GM23338 (cell line): ENCODE data around the gene TMPRSS6.

Experiments
- EZH2 ChIP-seq: fragments of 200-600 bp; sonication (generic); IDR thresholded peaks from one replicate; pipeline ENCODE4 v1.8.0; 2017; ENCODE audit warnings: antibody characterized with exemption, mild to moderate bottlenecking, low read depth; ENCODE audit not compliant: unreplicated experiment
- EZH2phosphoT487 ChIP-seq: fragments of 200-600 bp; sonication (generic); IDR thresholded peaks from one replicate; pipeline ENCODE4 v1.8.1; 2018; ENCODE audit warnings: antibody characterized with exemption; ENCODE audit not compliant: unreplicated experiment
- POLR2AphosphoS5 ChIP-seq: IDR thresholded peaks from 2 replicates; pipeline ENCODE4 v1.6.1; 2016; ENCODE audit warnings: antibody characterized with exemption, low read depth
- STAT1 ChIP-seq: IDR thresholded peaks from one replicate; pipeline ENCODE4 v1.6.1; 2016; ENCODE audit warnings: antibody characterized with exemption; ENCODE audit not compliant: unreplicated experiment
- TF ChIP-seq, protein P1 (sequence below), 2 experiments: fragments of 200-600 bp in 1 of 2; sonication (generic) in 1 of 2; conservative IDR thresholded peaks; 2 replicates each; pipeline versions ENCODE4 v1.5.1 to v1.6.1; 2016 to 2017; ENCODE audit warnings: antibody characterized with exemption in 2 of 2, low read depth in 2 of 2, mild to moderate bottlenecking in 2 of 2, moderate library complexity in 1 of 2
- TF ChIP-seq, protein P2 (sequence below): IDR thresholded peaks from one replicate; pipeline ENCODE4 v1.6.1; 2018; ENCODE audit warnings: antibody characterized with exemption; ENCODE audit not compliant: unreplicated experiment
- TF ChIP-seq, protein P3 (sequence below): fragments of 250-450 bp; sonication (Bioruptor Pico); IDR thresholded peaks from 2 replicates; pipeline ENCODE4 v1.5.0; 2020; ENCODE audit warnings: mild to moderate bottlenecking, moderate library complexity

DNA sequence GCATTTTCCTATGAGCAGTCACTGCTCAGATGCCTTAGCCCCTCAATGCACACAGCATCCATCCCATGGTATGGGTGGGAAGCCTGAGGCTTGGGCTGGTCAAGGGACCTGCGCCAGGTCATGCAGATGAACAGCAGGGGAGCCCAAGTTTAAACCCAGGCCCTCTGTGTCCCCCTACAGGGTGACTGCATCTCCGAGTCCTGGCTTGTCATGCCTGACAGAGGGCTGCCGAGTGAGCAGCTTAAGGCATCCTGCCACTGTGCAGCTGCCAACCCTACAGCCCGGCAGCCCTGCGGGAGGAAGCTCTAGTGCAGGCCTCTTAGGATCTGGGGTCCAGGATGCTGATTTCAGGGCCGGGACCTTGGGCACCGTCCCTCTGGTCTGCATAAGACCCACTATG lies 30.2 kb upstream of the TMPRSS6 start:
- TF ChIP-seq, protein P1, sequence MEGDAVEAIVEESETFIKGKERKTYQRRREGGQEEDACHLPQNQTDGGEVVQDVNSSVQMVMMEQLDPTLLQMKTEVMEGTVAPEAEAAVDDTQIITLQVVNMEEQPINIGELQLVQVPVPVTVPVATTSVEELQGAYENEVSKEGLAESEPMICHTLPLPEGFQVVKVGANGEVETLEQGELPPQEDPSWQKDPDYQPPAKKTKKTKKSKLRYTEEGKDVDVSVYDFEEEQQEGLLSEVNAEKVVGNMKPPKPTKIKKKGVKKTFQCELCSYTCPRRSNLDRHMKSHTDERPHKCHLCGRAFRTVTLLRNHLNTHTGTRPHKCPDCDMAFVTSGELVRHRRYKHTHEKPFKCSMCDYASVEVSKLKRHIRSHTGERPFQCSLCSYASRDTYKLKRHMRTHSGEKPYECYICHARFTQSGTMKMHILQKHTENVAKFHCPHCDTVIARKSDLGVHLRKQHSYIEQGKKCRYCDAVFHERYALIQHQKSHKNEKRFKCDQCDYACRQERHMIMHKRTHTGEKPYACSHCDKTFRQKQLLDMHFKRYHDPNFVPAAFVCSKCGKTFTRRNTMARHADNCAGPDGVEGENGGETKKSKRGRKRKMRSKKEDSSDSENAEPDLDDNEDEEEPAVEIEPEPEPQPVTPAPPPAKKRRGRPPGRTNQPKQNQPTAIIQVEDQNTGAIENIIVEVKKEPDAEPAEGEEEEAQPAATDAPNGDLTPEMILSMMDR (conservative IDR thresholded peaks at IDR 0.05; ENCODE audit: low read depth in 2 of 2): 0 out of 4 replicates have a peak, but pooled peaks of 1 of the 2 experiments have one; percentile 7
- TF ChIP-seq, protein P2, sequence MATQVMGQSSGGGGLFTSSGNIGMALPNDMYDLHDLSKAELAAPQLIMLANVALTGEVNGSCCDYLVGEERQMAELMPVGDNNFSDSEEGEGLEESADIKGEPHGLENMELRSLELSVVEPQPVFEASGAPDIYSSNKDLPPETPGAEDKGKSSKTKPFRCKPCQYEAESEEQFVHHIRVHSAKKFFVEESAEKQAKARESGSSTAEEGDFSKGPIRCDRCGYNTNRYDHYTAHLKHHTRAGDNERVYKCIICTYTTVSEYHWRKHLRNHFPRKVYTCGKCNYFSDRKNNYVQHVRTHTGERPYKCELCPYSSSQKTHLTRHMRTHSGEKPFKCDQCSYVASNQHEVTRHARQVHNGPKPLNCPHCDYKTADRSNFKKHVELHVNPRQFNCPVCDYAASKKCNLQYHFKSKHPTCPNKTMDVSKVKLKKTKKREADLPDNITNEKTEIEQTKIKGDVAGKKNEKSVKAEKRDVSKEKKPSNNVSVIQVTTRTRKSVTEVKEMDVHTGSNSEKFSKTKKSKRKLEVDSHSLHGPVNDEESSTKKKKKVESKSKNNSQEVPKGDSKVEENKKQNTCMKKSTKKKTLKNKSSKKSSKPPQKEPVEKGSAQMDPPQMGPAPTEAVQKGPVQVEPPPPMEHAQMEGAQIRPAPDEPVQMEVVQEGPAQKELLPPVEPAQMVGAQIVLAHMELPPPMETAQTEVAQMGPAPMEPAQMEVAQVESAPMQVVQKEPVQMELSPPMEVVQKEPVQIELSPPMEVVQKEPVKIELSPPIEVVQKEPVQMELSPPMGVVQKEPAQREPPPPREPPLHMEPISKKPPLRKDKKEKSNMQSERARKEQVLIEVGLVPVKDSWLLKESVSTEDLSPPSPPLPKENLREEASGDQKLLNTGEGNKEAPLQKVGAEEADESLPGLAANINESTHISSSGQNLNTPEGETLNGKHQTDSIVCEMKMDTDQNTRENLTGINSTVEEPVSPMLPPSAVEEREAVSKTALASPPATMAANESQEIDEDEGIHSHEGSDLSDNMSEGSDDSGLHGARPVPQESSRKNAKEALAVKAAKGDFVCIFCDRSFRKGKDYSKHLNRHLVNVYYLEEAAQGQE: no peak
- TF ChIP-seq EZH2 (no peak), POLR2AphosphoS5 (no peak), STAT1 (no peak), EZH2phosphoT487 (no peak)
- TF ChIP-seq, protein P3, sequence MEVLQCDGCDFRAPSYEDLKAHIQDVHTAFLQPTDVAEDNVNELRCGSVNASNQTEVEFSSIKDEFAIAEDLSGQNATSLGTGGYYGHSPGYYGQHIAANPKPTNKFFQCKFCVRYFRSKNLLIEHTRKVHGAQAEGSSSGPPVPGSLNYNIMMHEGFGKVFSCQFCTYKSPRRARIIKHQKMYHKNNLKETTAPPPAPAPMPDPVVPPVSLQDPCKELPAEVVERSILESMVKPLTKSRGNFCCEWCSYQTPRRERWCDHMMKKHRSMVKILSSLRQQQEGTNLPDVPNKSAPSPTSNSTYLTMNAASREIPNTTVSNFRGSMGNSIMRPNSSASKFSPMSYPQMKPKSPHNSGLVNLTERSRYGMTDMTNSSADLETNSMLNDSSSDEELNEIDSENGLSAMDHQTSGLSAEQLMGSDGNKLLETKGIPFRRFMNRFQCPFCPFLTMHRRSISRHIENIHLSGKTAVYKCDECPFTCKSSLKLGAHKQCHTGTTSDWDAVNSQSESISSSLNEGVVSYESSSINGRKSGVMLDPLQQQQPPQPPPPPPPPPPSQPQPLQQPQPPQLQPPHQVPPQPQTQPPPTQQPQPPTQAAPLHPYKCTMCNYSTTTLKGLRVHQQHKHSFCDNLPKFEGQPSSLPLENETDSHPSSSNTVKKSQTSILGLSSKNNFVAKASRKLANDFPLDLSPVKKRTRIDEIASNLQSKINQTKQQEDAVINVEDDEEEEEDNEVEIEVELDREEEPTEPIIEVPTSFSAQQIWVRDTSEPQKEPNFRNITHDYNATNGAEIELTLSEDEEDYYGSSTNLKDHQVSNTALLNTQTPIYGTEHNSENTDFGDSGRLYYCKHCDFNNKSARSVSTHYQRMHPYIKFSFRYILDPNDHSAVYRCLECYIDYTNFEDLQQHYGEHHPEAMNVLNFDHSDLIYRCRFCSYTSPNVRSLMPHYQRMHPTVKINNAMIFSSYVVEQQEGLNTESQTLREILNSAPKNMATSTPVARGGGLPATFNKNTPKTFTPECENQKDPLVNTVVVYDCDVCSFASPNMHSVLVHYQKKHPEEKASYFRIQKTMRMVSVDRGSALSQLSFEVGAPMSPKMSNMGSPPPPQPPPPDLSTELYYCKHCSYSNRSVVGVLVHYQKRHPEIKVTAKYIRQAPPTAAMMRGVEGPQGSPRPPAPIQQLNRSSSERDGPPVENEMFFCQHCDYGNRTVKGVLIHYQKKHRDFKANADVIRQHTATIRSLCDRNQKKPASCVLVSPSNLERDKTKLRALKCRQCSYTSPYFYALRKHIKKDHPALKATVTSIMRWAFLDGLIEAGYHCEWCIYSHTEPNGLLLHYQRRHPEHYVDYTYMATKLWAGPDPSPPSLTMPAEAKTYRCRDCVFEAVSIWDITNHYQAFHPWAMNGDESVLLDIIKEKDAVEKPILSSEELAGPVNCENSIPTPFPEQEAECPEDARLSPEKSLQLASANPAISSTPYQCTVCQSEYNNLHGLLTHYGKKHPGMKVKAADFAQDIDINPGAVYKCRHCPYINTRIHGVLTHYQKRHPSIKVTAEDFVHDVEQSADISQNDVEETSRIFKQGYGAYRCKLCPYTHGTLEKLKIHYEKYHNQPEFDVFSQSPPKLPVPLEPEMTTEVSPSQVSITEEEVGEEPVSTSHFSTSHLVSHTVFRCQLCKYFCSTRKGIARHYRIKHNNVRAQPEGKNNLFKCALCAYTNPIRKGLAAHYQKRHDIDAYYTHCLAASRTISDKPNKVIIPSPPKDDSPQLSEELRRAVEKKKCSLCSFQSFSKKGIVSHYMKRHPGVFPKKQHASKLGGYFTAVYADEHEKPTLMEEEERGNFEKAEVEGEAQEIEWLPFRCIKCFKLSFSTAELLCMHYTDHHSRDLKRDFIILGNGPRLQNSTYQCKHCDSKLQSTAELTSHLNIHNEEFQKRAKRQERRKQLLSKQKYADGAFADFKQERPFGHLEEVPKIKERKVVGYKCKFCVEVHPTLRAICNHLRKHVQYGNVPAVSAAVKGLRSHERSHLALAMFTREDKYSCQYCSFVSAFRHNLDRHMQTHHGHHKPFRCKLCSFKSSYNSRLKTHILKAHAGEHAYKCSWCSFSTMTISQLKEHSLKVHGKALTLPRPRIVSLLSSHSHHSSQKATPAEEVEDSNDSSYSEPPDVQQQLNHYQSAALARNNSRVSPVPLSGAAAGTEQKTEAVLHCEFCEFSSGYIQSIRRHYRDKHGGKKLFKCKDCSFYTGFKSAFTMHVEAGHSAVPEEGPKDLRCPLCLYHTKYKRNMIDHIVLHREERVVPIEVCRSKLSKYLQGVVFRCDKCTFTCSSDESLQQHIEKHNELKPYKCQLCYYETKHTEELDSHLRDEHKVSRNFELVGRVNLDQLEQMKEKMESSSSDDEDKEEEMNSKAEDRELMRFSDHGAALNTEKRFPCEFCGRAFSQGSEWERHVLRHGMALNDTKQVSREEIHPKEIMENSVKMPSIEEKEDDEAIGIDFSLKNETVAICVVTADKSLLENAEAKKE (CRISPR knock-in tag): no peak
